Muscle of leg (tissue), 11 donors: ENCODE results near the gene KIF13A. TPM values are rescaled to one million over a fixed set of nuclear protein-coding genes. Genes with fewer than 3 reads are reported as not detected.

Source experiments
- DNase-seq: peaks from one replicate; pipeline ENCODE4 v3.0.0; 2013
- H3K27ac ChIP-seq: one replicate; pipeline ENCODE4 v1.5.1; 2013; ENCODE audit warnings: mild to moderate bottlenecking, low read length, control low read depth
- H3K27me3 ChIP-seq: one replicate; pipeline ENCODE4 v1.6.1; 2013; ENCODE audit warnings: low read length; ENCODE audit not compliant: control insufficient read depth, insufficient read depth
- H3K36me3 ChIP-seq: one replicate; pipeline ENCODE4 v1.6.1; 2013; ENCODE audit warnings: low read length; ENCODE audit not compliant: control insufficient read depth, insufficient read depth
- H3K4me1 ChIP-seq: one replicate; pipeline ENCODE4 v1.6.1; 2013; ENCODE audit warnings: low read length; ENCODE audit not compliant: control insufficient read depth, insufficient read depth
- H3K4me3 ChIP-seq: one replicate; pipeline ENCODE4 v1.5.1; 2013; ENCODE audit warnings: low read length, control low read depth
- H3K9me3 ChIP-seq: replicated peaks from 2 replicates; pipeline ENCODE4 v1.6.1; 2013; ENCODE audit warnings: low read depth, low read length; ENCODE audit not compliant: control insufficient read depth
- WGBS: methylation state at CpG from one replicate; pipeline ENCODE4 v1.1.5; 2013; ENCODE audit warnings: missing lambda C conversion rate; ENCODE audit not compliant: insufficient coverage; 5-methylcytosine and 5-hydroxymethylcytosine counted together
- polyA plus RNA-seq, 8 donors: library from polyadenylated mRNA; unstranded; fragments of 120-200 nt; gene quantifications; one replicate each; pipeline versions ENCODE4 v1.2.1 to v1.2.3, GENCODE V29; 2013; ENCODE audit warnings: inconsistent platforms in 1 of 8, low replicate concordance in 1 of 8; ENCODE audit not compliant: insufficient read length in 8 of 8, insufficient read depth in 1 of 8
- total RNA-seq: library from RNA; stranded (reverse); fragments of 120-200 nt; gene quantifications from one replicate; pipeline ENCODE4 v1.2.4, GENCODE V29; 2013

Gene KIF13A
- total and polyA plus RNA-seq, 9 donors: 29.7 to 41.1 (median 32.4) TPM

- no peak for DNase-seq
- no peak overlapping the region for H3K27ac ChIP-seq
- H3K4me3 ChIP-seq: no peak overlapping the region
- no peaks in the 10 kb centered on the region for H3K4me1 ChIP-seq
- no peaks in the 10 kb centered on the region for H3K36me3 ChIP-seq
- no peaks in the 10 kb centered on the region for H3K9me3 ChIP-seq
- H3K27me3 ChIP-seq: no peaks in the 10 kb centered on the region
- WGBS: no CpG with 5 or more reads among the region's 3 CpGs
Measured at GRCh38 chr6:17719323-17720041, 268.0 kb downstream of the KIF13A start.

GRCh38 chr6:17716221-17716620 is 271.2 kb downstream of the KIF13A start:
- Histone ChIP-seq H3K27me3 (no peaks in the 10 kb centered on the region), H3K9me3 (no peaks in the 10 kb centered on the region), H3K36me3 (no peaks in the 10 kb centered on the region), H3K4me3 (no peak overlapping the region), H3K4me1 (no peaks in the 10 kb centered on the region), H3K27ac (peak overlapping the region; percentile 20)
- no CpG with 5 or more reads among the region's 2 CpGs for WGBS
- peak; percentile 67 for DNase-seq

GRCh38 chr6:17714879-17715851 is 272.3 kb downstream of the KIF13A start:
- Histone ChIP-seq H3K27ac (no peak overlapping the region), H3K9me3 (no peaks in the 10 kb centered on the region)

GRCh38 chr6:17714177-17714576 is 273.3 kb downstream of the KIF13A start:
- H3K36me3 ChIP-seq: no peaks in the 10 kb centered on the region
- H3K9me3 ChIP-seq: no peaks in the 10 kb centered on the region
- H3K27ac ChIP-seq: no peak overlapping the region
- no peaks in the 10 kb centered on the region for H3K27me3 ChIP-seq
- no peak overlapping the region for H3K4me3 ChIP-seq
- no peak for DNase-seq
- no peaks in the 10 kb centered on the region for H3K4me1 ChIP-seq

More at GRCh38 chr6:17714879-17715851, 272.3 kb downstream of the KIF13A start:
- no peak overlapping the region for H3K4me3 ChIP-seq
- no peaks in the 10 kb centered on the region for H3K4me1 ChIP-seq
- WGBS: 80% methylated on average over 5 of the region's 10 CpGs
- no peaks in the 10 kb centered on the region for H3K36me3 ChIP-seq
- no peaks in the 10 kb centered on the region for H3K27me3 ChIP-seq
- DNase-seq: no peak

GRCh38 chr6:17712576-17712975 is 274.9 kb downstream of the KIF13A start:
- no peak overlapping the region for H3K27ac ChIP-seq
- DNase-seq: no peak
- no peaks in the 10 kb centered on the region for H3K36me3 ChIP-seq
- H3K27me3 ChIP-seq: no peaks in the 10 kb centered on the region
- H3K4me1 ChIP-seq: no peaks in the 10 kb centered on the region
- no CpG with 5 or more reads among the region's 1 CpG for WGBS
- no peak overlapping the region for H3K4me3 ChIP-seq
- no peaks in the 10 kb centered on the region for H3K9me3 ChIP-seq

GRCh38 chr6:17710331-17710730 is 277.1 kb downstream of the KIF13A start:
- H3K4me1 ChIP-seq: no peaks in the 10 kb centered on the region
- H3K36me3 ChIP-seq: no peaks in the 10 kb centered on the region
- H3K27me3 ChIP-seq: no peaks in the 10 kb centered on the region
- WGBS: no CpG with 5 or more reads among the region's 3 CpGs
- no peak overlapping the region for H3K27ac ChIP-seq
- H3K9me3 ChIP-seq: no peaks in the 10 kb centered on the region
- DNase-seq: no peak
- H3K4me3 ChIP-seq: no peak overlapping the region

- no peak overlapping the region for H3K4me3 ChIP-seq
- no peaks in the 10 kb centered on the region for H3K27me3 ChIP-seq
- peaks cover 4% of the 10 kb centered on the region for H3K4me1 ChIP-seq
- no peak for DNase-seq
- H3K9me3 ChIP-seq: no peaks in the 10 kb centered on the region
- H3K27ac ChIP-seq: no peak overlapping the region
- H3K36me3 ChIP-seq: no peaks in the 10 kb centered on the region
- WGBS: 67% methylated on average over 1 of the region's 2 CpGs
Measured at GRCh38 chr6:17709476-17709875, 278.0 kb downstream of the KIF13A start.

Other genes with a start within 250 kb of the KIF13A start
- 2.5 TPM for gene NHLRC1, start 135.0 kb upstream of the KIF13A start, total RNA-seq
- gene NHLRC1, start 135.0 kb upstream of the KIF13A start, polyA plus RNA-seq: 1 to 10 TPM; 1.6 to 4.1 (median 2.9) TPM
- gene TPMT, start 167.4 kb upstream of the KIF13A start, total RNA-seq: 4.1 TPM
- gene TPMT, start 167.4 kb upstream of the KIF13A start, polyA plus RNA-seq: 1 to 10 TPM; 4.7 to 6.3 (median 5.4) TPM
- 16.4 TPM for gene KDM1B, start 167.8 kb upstream of the KIF13A start, total RNA-seq
- gene KDM1B, start 167.8 kb upstream of the KIF13A start, polyA plus RNA-seq: 10 to 100 TPM; 16.3 to 29.7 (median 22.9) TPM